BJ (cell line): Measurements from ENCODE around the gene ZNF611. TPM values are rescaled to one million over a fixed set of nuclear protein-coding genes. Genes with fewer than 3 reads are reported as not detected.

Experiments used
- CTCF ChIA-PET: fragments of 350-600 bp; formaldehyde crosslinking; extraction: SDS; loops from one replicate; lab custom pipeline; 2021; ENCODE audit warnings: antibody characterized with exemption, inconsistent platforms; lab: Yijun Ruan, JAX
- POLR2A ChIA-PET: fragments of 300-600 bp; sonication (Branson Sonifier 250); formaldehyde crosslinking; extraction: SDS; loops from one replicate; lab custom pipeline; 2021; ENCODE audit warnings: antibody characterized with exemption; lab: Charles Lee
- DNase-seq: peaks from one replicate; pipeline ENCODE4 v3.0.0-alpha.2; 2011; ENCODE audit warnings: low read depth
- H3K27me3 ChIP-seq: 2 replicates; pipeline ENCODE4 v1.6.0; 2011; ENCODE audit warnings: low read length; ENCODE audit not compliant: control insufficient read depth, insufficient read depth
- H3K36me3 ChIP-seq: 2 replicates; pipeline ENCODE4 v1.5.1; 2011; ENCODE audit warnings: low read length; ENCODE audit not compliant: control insufficient read depth, insufficient read depth
- H3K4me3 ChIP-seq: 2 replicates; pipeline ENCODE4 v1.5.1; 2011; ENCODE audit warnings: low read depth, mild to moderate bottlenecking, control low read depth, low read length
- polyA plus RNA-seq: library from polyadenylated mRNA; depleted of rRNA; stranded (reverse); fragments of >200 nt; gene quantifications from 2 replicates; pipeline ENCODE4 v1.2.3, GENCODE V29; 2011; rRNA removed
- TF ChIP-seq, protein P1 (sequence below): IDR thresholded peaks from 2 replicates; pipeline ENCODE4 v1.5.1; 2011; ENCODE audit warnings: low read depth, mild to moderate bottlenecking, control low read depth, inconsistent platforms, low read length, moderate library complexity; ENCODE audit not compliant: insufficient read depth

ZNF611 gene
- polyA plus RNA-seq, 1 experiment = 2.4 TPM

DNA sequence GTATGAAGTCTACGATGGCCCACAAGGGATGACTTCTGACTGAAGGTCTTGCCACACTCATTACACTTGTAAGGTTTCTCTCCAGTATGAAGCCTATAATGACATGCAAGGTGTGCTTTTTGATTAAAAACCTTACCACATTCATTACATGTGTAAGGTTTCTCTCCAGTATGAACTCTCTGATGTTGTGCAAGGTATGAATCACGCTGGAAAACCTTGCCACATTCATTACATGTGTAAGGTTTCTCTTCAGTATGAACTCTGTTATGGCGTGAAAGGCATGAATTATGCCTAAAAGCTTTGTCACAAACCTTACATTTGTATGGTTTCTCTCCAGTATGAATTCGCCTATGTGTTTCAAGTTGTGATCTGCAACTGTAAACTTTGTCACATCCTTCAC, 81.7 kb downstream of the ZNF611 start:
- H3K4me3 ChIP-seq = no peak overlapping the region
- H3K36me3 ChIP-seq = peaks cover 4% of the 10 kb centered on the region
- DNase-seq = no peak
- ChIA-PET POLR2A (no interaction called here), CTCF (no interaction called here)
- TF ChIP-seq, protein P1, sequence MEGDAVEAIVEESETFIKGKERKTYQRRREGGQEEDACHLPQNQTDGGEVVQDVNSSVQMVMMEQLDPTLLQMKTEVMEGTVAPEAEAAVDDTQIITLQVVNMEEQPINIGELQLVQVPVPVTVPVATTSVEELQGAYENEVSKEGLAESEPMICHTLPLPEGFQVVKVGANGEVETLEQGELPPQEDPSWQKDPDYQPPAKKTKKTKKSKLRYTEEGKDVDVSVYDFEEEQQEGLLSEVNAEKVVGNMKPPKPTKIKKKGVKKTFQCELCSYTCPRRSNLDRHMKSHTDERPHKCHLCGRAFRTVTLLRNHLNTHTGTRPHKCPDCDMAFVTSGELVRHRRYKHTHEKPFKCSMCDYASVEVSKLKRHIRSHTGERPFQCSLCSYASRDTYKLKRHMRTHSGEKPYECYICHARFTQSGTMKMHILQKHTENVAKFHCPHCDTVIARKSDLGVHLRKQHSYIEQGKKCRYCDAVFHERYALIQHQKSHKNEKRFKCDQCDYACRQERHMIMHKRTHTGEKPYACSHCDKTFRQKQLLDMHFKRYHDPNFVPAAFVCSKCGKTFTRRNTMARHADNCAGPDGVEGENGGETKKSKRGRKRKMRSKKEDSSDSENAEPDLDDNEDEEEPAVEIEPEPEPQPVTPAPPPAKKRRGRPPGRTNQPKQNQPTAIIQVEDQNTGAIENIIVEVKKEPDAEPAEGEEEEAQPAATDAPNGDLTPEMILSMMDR = no peak
- H3K27me3 ChIP-seq = no peaks in the 10 kb centered on the region

Other genes with a start within 250 kb of the ZNF611 start
- gene ZNF808, start 207.4 kb downstream of the ZNF611 start, polyA plus RNA-seq = 2.8 and 4.5 TPM in 2 replicates
- gene ZNF701, start 164.8 kb downstream of the ZNF611 start, polyA plus RNA-seq = 3.8 and 6.0 TPM in 2 replicates
- gene ZNF83, start 96.7 kb downstream of the ZNF611 start, polyA plus RNA-seq = 23.7 and 36.1 TPM in 2 replicates
- gene ZNF600, start 51.7 kb upstream of the ZNF611 start, polyA plus RNA-seq = 3.0 and 3.6 TPM in 2 replicates
- gene ZNF28, start 86.6 kb upstream of the ZNF611 start, polyA plus RNA-seq = 6.4 and 11.7 TPM in 2 replicates
- gene ZNF468, start 122.6 kb upstream of the ZNF611 start, polyA plus RNA-seq = 11.1 and 13.8 TPM in 2 replicates
- gene ZNF320, start 162.6 kb upstream of the ZNF611 start, polyA plus RNA-seq = 7.9 and 8.4 TPM in 2 replicates
- 1.1 and 1.9 TPM in 2 replicates for gene ZNF888, start 188.4 kb upstream of the ZNF611 start, polyA plus RNA-seq
- gene ZNF816, start 227.8 kb upstream of the ZNF611 start, polyA plus RNA-seq = 1.9 and 3.0 TPM in 2 replicates